ENCODE data around the gene CAPNS2. TPM values are rescaled to one million over a fixed set of nuclear protein-coding genes. Genes with fewer than 3 reads are reported as not detected.

The CAPNS2 gene
- total RNA-seq, 1 donor from 2014 or later = 2.5 TPM

DNA sequence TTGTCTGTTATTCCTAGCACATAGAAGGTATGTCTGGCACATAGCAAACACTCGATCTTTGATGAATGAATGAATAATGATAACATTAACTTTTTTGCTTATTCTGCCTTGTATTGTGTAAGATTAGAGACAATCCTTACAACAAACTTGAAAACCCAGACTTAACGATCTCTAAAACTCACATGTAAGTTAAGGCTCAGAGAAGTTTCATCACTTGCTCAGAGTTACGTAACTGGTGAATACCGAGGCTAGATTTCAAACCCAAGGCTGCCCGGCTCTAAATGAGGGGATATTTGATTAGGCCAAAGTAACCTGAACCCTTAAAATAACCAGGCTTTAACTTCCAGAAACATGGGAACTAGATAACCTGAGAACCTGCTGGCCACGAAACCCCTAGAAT is 22.3 kb downstream of the CAPNS2 start:
- Mint-ChIP-seq H3K4me1 (peaks cover 3% of the 10 kb centered on the region), H3K36me3 (peaks cover 3% of the 10 kb centered on the region), H3K27ac (no peak overlapping the region), H3K27me3 (ENCODE audit: low read depth) (peaks cover 2% of the 10 kb centered on the region), H3K4me3 (no peak overlapping the region), H3K9me3 (no peaks in the 10 kb centered on the region)
- DNase-seq (ENCODE audit: low spot score in 2 of 2, unreplicated experiment in 2 of 2) = no peak
- no peak for TF ChIP-seq CTCF (IDR thresholded peaks at IDR 0.05; ENCODE audit: unreplicated experiment)

- Mint-ChIP-seq H3K4me1 (peaks cover 8% of the 10 kb centered on the region), H3K27me3 (ENCODE audit: low read depth) (peaks cover 2% of the 10 kb centered on the region), H3K36me3 (no peaks in the 10 kb centered on the region), H3K27ac (no peak overlapping the region), H3K9me3 (no peaks in the 10 kb centered on the region), H3K4me3 (no peak overlapping the region)
- DNase-seq (ENCODE audit: low spot score in 2 of 2, unreplicated experiment in 2 of 2) = no peak
- TF ChIP-seq CTCF (IDR thresholded peaks at IDR 0.05; ENCODE audit: unreplicated experiment) = no peak
Observed at GRCh38 chr16:55592306-55592705, 25.8 kb downstream of the CAPNS2 start.

- Mint-ChIP-seq H3K27me3 (ENCODE audit: low read depth) (peaks cover 2% of the 10 kb centered on the region), H3K4me1 (peaks cover 22% of the 10 kb centered on the region), H3K36me3 (no peaks in the 10 kb centered on the region), H3K9me3 (peaks cover 7% of the 10 kb centered on the region), H3K27ac (no peak overlapping the region), H3K4me3 (no peak overlapping the region)
- DNase-seq (ENCODE audit: low spot score in 2 of 2, unreplicated experiment in 2 of 2) = no peak
- TF ChIP-seq CTCF (IDR thresholded peaks at IDR 0.05; ENCODE audit: unreplicated experiment) = no peak
Observed at GRCh38 chr16:55597928-55598327, 31.4 kb downstream of the CAPNS2 start.

DNA sequence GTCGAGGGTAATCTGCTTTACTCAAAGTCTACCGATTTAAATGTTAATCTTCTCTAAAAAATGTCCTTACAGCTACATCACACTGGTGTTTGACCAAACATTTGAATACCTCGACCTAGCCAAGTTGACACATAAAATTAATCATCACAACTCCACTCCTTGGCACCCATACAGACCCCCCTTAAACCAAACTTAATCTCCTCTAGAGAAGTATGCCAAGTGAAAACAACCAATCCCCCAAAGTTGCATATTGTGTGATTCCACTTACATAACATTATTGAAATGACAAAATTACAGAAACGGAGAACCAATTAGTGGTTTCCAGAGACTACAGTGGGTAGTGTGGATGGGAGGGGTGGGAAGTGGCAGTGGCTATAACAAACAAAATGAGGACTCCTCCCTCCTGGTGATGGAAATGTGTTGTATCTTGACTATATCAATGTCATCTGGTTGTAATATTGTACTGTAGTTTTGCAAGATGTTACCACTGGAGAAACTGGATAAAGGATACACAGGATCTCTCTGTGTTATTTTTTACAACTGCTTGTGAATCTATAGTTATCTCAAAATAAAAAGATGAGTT is 39.4 kb downstream of the CAPNS2 start:
- DNase-seq (ENCODE audit: low spot score in 2 of 2, unreplicated experiment in 2 of 2) = no peak
- peaks cover 25% of the 10 kb centered on the region for H3K9me3 Mint-ChIP-seq
- H3K4me3 Mint-ChIP-seq = no peak overlapping the region
- TF ChIP-seq CTCF (IDR thresholded peaks at IDR 0.05; ENCODE audit: unreplicated experiment) = no peak
- H3K27ac Mint-ChIP-seq = no peak overlapping the region
- H3K27me3 Mint-ChIP-seq (ENCODE audit: low read depth) = peaks cover 8% of the 10 kb centered on the region
- no peaks in the 10 kb centered on the region for H3K4me1 Mint-ChIP-seq
- H3K36me3 Mint-ChIP-seq = no peaks in the 10 kb centered on the region

- no peak overlapping the region for H3K4me3 Mint-ChIP-seq
- H3K27me3 Mint-ChIP-seq (ENCODE audit: low read depth) = peaks cover 28% of the 10 kb centered on the region
- no peak for DNase-seq (ENCODE audit: low spot score in 2 of 2, unreplicated experiment in 2 of 2)
- H3K27ac Mint-ChIP-seq = no peak overlapping the region
- H3K9me3 Mint-ChIP-seq = peaks cover 37% of the 10 kb centered on the region
- peaks cover 6% of the 10 kb centered on the region for H3K4me1 Mint-ChIP-seq
- no peak for TF ChIP-seq CTCF (IDR thresholded peaks at IDR 0.05; ENCODE audit: unreplicated experiment)
- peaks cover 2% of the 10 kb centered on the region for H3K36me3 Mint-ChIP-seq
Observed at GRCh38 chr16:55613613-55614335, 47.3 kb downstream of the CAPNS2 start.

All from mesothelial cell of epicardium (in vitro differentiated cells).